ENCODE results near the gene LMNTD2.

DNA sequence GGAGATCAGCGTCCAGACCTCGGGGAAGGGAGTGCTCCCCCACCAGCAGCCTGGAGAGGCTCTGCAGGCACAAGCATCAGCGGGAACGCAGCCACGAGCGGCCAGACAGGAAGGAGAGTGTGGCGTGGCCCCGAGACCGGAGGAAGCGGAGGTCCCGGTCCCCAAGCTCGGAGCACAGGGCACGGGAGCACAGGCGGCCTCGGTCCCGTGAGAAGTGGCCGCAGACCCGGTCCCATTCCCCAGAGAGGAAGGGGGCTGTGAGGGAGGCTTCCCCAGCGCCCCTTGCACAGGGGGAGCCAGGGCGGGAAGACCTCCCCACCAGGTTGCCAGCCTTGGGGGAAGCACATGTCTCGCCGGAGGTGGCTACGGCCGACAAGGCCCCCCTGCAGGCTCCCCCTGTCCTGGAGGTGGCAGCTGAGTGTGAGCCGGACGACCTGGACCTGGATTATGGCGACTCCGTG lies 48.3 kb upstream of the LMNTD2 start:
- TF ChIP-seq, protein P1, sequence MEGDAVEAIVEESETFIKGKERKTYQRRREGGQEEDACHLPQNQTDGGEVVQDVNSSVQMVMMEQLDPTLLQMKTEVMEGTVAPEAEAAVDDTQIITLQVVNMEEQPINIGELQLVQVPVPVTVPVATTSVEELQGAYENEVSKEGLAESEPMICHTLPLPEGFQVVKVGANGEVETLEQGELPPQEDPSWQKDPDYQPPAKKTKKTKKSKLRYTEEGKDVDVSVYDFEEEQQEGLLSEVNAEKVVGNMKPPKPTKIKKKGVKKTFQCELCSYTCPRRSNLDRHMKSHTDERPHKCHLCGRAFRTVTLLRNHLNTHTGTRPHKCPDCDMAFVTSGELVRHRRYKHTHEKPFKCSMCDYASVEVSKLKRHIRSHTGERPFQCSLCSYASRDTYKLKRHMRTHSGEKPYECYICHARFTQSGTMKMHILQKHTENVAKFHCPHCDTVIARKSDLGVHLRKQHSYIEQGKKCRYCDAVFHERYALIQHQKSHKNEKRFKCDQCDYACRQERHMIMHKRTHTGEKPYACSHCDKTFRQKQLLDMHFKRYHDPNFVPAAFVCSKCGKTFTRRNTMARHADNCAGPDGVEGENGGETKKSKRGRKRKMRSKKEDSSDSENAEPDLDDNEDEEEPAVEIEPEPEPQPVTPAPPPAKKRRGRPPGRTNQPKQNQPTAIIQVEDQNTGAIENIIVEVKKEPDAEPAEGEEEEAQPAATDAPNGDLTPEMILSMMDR (IDR thresholded peaks at IDR 0.05; ENCODE audit: low read depth, low read length, poor library complexity, severe bottlenecking), result no peak
- TF ChIP-seq EZH2phosphoT487 (IDR thresholded peaks at IDR 0.05; ENCODE audit: borderline replicate concordance, low read length), result no peak

Data from DOHH2 (cell line).